ENCODE results near the gene ZSCAN2. TPM values are rescaled to one million over a fixed set of nuclear protein-coding genes. Genes with fewer than 3 reads are reported as not detected.
A peak's percentile ranks its signal among the peaks of the same experiment; 100 is the strongest.

The ZSCAN2 gene
- total RNA-seq, 6 experiments from 2014 or later = 4.5 to 5.9 (median 5.5) TPM

DNA sequence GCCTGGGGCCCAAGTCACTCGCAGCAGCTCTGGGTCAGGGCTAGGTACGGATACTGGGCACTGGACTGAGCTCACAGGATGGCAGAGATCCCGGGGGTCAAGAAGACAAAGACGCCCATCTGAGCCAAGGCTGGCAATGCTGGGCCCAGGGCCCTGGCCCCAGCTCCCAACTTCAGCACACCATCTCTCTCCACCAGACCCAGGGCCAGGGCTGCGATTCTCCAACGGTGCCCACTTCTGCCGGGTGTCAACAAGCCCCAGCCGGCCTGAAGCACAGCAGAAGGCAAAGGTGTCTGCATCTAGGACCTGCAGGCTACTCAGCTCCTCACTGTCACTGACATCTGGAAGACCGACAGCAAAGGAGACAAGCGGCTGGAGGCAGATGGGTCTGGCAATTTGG lies 44.7 kb downstream of the ZSCAN2 start:
- H3K27me3 Mint-ChIP-seq (ENCODE audit: insufficient read depth) = peaks cover 2% of the 10 kb centered on the region; the same call in 1 of the 2 replicates
- H3K27ac Mint-ChIP-seq = no peak overlapping the region
- peaks cover 14% of the 10 kb centered on the region for H3K4me1 Mint-ChIP-seq (ENCODE audit: low read depth)
- H3K9me3 Mint-ChIP-seq = no peaks in the 10 kb centered on the region
- H3K36me3 Mint-ChIP-seq (ENCODE audit: low read depth) = peaks cover 38% of the 10 kb centered on the region
- TF ChIP-seq, protein P1, sequence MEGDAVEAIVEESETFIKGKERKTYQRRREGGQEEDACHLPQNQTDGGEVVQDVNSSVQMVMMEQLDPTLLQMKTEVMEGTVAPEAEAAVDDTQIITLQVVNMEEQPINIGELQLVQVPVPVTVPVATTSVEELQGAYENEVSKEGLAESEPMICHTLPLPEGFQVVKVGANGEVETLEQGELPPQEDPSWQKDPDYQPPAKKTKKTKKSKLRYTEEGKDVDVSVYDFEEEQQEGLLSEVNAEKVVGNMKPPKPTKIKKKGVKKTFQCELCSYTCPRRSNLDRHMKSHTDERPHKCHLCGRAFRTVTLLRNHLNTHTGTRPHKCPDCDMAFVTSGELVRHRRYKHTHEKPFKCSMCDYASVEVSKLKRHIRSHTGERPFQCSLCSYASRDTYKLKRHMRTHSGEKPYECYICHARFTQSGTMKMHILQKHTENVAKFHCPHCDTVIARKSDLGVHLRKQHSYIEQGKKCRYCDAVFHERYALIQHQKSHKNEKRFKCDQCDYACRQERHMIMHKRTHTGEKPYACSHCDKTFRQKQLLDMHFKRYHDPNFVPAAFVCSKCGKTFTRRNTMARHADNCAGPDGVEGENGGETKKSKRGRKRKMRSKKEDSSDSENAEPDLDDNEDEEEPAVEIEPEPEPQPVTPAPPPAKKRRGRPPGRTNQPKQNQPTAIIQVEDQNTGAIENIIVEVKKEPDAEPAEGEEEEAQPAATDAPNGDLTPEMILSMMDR (IDR thresholded peaks at IDR 0.05) = no peak
- no peak for DNase-seq
- no peak overlapping the region for H3K4me3 Mint-ChIP-seq

DNA sequence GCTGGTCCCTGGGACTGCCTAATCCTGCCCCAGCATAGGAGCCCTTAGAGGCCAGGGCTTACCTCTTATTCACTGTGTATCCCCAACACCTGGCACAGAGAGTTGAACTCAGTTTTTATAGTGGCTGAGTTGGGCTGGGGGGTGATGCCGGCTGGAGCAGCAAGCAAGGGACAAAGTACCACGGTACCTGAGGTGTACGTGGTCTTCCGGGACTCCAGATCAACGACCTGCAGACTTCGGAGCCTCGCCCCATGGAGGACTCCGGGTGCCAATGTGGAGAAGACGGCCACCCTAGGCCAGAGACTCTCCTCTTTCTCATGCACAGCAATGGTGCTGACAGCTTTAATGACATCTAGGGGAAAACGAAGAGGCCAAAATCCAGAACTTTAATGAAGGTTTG lies 45.2 kb downstream of the ZSCAN2 start:
- H3K4me1 Mint-ChIP-seq (ENCODE audit: low read depth) = peaks cover 14% of the 10 kb centered on the region
- no peak for DNase-seq
- no peaks in the 10 kb centered on the region for H3K9me3 Mint-ChIP-seq
- peaks cover under 1% of the 10 kb centered on the region; the same call in 1 of the 2 replicates for H3K27me3 Mint-ChIP-seq (ENCODE audit: insufficient read depth)
- H3K36me3 Mint-ChIP-seq (ENCODE audit: low read depth) = peaks cover 35% of the 10 kb centered on the region
- H3K4me3 Mint-ChIP-seq = no peak overlapping the region
- no peak overlapping the region for H3K27ac Mint-ChIP-seq
- TF ChIP-seq, protein P1 (IDR thresholded peaks at IDR 0.05) = no peak

DNA sequence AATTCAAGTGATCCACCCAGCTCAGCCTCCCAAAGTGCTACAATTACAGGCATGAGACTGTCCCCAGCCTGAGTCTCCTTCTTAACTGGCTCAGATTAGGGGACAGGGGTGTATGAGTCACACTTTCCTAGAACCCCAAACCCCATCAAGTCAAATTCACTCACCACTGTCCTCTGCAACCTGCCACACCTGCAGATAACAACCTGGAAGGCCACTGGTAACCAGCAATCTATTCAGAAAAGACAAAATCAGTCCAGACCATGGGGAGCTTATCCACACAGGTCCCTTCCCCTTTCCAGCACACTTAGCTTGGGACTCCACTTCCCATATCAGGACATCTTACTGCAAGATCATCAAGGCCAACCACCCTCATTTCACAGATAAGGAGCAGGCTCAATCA lies 46.9 kb downstream of the ZSCAN2 start:
- no peak for DNase-seq
- peaks cover 47% of the 10 kb centered on the region for H3K36me3 Mint-ChIP-seq (ENCODE audit: low read depth)
- H3K4me3 Mint-ChIP-seq = no peak overlapping the region
- peaks cover 29% of the 10 kb centered on the region for H3K4me1 Mint-ChIP-seq (ENCODE audit: low read depth)
- no peak overlapping the region for H3K27ac Mint-ChIP-seq
- no peaks in the 10 kb centered on the region for H3K27me3 Mint-ChIP-seq (ENCODE audit: insufficient read depth)
- TF ChIP-seq, protein P1 (IDR thresholded peaks at IDR 0.05) = no peak
- no peaks in the 10 kb centered on the region for H3K9me3 Mint-ChIP-seq

DNA sequence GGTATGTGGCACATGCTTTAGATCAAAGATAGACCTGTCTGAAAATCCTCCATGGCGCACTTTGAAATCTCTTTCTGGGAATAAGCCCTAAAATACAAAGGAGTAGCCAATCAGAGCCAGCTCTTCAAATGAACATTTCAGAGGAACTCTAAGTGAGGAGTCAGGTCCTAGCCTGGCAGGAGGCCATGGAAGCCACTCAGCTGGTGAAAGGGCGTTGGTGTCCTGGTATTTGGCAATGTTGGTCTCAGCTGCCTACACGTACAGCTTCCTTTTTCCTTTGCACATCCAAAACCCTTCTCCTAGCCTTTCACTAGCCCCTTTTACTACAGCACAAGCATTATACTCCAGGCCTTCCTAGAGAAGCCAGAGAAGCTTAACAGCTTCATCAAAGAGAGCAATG lies 47.7 kb downstream of the ZSCAN2 start:
- Mint-ChIP-seq H3K36me3 (ENCODE audit: low read depth) (peaks cover 43% of the 10 kb centered on the region), H3K4me1 (ENCODE audit: low read depth) (peaks cover 32% of the 10 kb centered on the region), H3K9me3 (no peaks in the 10 kb centered on the region), H3K27ac (no peak overlapping the region), H3K27me3 (ENCODE audit: insufficient read depth) (no peaks in the 10 kb centered on the region), H3K4me3 (no peak overlapping the region)
- DNase-seq = peak; percentile 33
- TF ChIP-seq, protein P1 (IDR thresholded peaks at IDR 0.05) = no peak

DNA sequence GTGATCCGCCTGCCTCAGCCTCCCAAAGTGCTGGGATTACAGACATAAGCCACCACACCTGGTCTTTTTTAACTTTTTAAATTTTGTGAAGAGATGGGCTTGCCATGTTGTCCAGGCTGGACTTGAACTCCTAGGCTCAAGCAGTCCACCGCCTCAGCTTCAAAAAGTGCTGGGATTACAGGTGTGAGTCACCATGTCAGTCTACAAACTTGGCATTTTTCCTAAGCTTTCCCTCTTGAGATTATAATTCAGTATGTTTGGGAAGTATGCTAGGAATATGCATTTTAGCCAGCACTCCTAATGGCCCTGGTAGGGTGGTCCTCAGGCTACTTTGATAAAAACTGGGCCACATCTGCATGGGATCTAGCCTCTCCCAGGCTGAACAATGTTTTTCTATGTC lies 48.9 kb downstream of the ZSCAN2 start:
- no peaks in the 10 kb centered on the region; the same call in 1 of the 2 replicates for H3K27me3 Mint-ChIP-seq (ENCODE audit: insufficient read depth)

More for the DNA sequence above, 48.9 kb downstream of the ZSCAN2 start:
- Mint-ChIP-seq H3K4me1 (ENCODE audit: low read depth) (peaks cover 37% of the 10 kb centered on the region), H3K9me3 (no peaks in the 10 kb centered on the region), H3K4me3 (no peak overlapping the region), H3K27ac (no peak overlapping the region), H3K36me3 (ENCODE audit: low read depth) (peaks cover 47% of the 10 kb centered on the region)
- DNase-seq = no peak
- TF ChIP-seq, protein P1 (IDR thresholded peaks at IDR 0.05) = no peak

Measured in HFFc6 (cell line).